AG09309 (cell line): ENCODE results near the gene TMEM237.

Experiments used
- DNase-seq: peaks from one replicate; pipeline ENCODE4 v3.0.0-alpha.2; 2010; ENCODE audit warnings: low read depth
- H3K4me3 ChIP-seq: 2 replicates; pipeline ENCODE4 v1.5.1; 2011; ENCODE audit warnings: mild to moderate bottlenecking, low read depth, low read length, moderate library complexity; ENCODE audit not compliant: control insufficient read depth
- TF ChIP-seq, protein P1 (sequence below): IDR thresholded peaks from 2 replicates; pipeline ENCODE4 v1.5.1; 2011; ENCODE audit warnings: mild to moderate bottlenecking, low read depth, low read length, inconsistent platforms; ENCODE audit not compliant: insufficient read depth, control insufficient read depth; ENCODE audit errors: missing control alignments

TMEM237 gene

DNA sequence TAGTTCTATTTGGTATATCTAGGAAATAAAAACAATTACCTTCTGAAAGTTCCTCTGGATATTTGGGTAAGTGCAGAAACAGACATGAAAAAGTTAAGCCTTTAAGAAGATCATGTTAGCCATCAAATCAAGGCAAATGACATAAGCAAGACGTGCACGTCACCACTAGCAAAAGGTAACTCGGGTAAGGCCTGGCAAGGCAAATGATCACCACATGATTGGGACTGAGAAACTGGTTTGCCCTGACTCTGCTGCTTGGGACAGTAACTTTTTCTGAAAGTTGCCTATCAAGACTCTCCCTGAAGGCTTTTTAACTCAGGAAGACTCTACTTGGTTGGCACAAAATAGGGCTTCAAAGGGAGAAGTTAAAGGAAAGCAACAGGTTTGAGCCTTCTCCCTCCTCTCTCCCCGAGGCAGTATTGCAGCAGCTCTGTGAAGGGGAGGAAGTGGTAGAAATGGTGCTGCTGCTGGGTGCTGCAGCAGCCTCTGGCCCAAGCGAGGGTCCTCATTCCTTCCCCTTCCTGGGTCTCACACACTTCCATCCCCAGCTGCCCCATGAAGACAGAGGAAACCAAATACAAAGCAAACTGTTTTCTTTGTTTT lies 17.1 kb upstream of the TMEM237 start:
- TF ChIP-seq, protein P1, sequence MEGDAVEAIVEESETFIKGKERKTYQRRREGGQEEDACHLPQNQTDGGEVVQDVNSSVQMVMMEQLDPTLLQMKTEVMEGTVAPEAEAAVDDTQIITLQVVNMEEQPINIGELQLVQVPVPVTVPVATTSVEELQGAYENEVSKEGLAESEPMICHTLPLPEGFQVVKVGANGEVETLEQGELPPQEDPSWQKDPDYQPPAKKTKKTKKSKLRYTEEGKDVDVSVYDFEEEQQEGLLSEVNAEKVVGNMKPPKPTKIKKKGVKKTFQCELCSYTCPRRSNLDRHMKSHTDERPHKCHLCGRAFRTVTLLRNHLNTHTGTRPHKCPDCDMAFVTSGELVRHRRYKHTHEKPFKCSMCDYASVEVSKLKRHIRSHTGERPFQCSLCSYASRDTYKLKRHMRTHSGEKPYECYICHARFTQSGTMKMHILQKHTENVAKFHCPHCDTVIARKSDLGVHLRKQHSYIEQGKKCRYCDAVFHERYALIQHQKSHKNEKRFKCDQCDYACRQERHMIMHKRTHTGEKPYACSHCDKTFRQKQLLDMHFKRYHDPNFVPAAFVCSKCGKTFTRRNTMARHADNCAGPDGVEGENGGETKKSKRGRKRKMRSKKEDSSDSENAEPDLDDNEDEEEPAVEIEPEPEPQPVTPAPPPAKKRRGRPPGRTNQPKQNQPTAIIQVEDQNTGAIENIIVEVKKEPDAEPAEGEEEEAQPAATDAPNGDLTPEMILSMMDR, result no peak
- no peak for DNase-seq
- no peak overlapping the region for H3K4me3 ChIP-seq

DNA sequence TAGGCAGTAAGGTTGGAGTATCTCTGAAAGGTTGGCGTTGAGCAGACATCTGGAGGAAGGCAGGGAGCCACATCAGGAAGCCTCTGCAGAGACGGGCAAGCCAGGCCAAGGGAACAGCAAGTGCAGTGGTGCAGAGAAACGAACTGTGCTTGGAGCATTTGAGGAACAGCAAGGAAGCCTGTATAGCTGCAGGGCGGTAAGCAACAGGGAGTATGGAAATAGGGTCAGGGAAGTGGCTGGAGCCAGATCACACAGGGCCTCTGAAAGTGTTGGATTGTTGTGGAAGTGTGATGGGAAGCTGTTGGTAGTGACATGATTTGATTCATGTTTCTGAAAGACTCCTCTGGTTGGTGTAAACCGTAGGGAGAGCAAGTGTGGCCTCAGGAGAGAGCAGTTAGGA lies 13.4 kb upstream of the TMEM237 start:
- H3K4me3 ChIP-seq, result no peak overlapping the region
- TF ChIP-seq, protein P1, result no peak
- DNase-seq, result no peak

DNA sequence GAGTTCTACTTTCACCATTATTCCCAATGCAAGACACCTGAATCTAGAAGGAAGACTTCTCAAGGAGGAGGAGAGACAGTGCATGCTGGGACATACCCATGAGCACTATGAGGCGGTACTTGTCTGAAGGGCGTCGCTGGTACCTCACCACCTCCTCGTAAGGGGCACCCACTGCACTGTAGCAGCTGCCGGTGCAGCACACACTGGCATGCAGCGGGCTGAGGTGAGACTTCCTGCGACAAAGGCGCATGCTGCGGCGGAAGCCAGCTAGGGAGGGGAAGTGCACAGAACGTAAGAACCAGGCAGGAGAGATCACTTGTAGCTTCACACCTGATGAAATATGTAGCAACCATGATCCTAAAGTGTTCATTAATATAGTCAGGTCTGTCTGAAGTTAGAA lies 12.8 kb upstream of the TMEM237 start:
- H3K4me3 ChIP-seq, result no peak overlapping the region
- DNase-seq, result no peak
- TF ChIP-seq, protein P1, result no peak

DNA sequence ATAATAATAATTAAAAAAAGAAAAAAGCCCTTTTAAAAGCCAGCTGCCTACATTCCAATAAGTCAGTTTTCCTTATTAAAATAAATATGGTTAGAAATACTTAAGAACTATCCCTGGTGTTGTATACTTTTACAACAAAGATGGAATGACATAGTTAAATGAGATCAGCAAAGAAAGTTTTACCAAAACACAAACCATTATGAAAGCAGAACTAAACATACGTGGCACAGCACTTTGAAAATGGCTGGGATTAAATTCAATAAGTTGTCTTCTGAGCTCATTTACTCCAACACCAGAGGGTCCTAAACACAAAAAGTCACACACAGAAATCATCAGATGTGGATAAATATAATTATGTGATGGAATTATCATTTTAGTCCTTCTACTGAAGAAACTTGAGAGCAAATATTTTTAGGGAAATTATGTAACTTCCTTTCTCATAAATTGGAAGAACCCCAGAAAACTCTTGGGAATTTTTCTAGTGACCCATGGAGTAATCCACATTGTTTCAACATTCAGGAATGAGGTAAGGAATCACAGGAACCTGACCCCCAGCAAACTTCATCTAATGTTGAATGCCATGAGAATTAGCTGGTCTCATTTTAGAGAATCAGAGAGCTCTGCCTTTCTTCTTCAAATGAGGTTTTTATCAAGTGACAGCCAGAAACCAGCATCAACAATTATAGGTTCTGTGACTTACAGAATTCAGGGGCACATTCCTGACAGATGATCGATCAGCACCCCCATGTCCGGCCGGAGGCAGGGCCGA lies 11.5 kb upstream of the TMEM237 start:
- TF ChIP-seq, protein P1, result no peak
- H3K4me3 ChIP-seq, result no peak overlapping the region
- DNase-seq, result peak; percentile 67

DNA sequence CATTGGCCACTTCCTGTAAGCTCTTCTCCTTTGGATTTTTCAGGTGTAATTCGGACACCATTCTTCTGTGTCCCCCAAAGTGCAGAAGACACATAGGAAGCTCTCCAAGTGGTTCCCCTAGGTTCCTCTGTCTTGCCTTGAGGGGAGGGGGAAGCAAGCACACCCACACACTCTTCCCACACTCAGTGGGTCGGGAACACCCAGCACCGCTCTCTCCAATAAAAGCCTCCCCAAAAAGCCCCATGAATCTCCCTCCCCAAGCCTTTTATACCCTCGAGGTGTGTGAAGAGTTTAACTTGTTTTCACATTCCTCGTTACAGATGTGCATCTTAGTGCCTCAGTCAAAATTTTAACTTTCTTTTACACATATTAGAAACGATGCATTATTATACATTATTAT lies 9.9 kb upstream of the TMEM237 start:
- DNase-seq, result no peak
- TF ChIP-seq, protein P1, result no peak
- H3K4me3 ChIP-seq, result no peak overlapping the region

DNA sequence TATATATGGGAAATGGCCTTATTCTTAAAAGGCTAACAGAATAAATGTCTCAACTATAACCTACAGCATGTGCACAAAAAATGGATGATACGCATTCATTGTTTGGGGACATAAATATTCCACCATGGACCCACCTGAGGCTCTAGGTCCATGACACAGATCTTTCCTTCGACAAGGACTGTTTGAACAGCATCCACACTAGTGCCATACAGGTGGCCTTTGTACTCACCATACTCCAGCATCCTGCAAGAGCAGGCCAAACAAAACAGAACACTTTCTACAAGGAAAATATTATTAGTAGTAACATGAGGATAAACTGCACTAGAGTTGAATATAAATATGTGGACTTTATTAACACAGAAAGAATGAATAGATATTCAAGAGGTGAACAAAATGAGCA lies 6.1 kb upstream of the TMEM237 start:
- no peak overlapping the region for H3K4me3 ChIP-seq
- DNase-seq, result no peak
- TF ChIP-seq, protein P1, result no peak
